ENCODE measurements around the gene ADARB2.

ADARB2 gene

GRCh38 chr10:1746796-1747195 is 9.5 kb upstream of the ADARB2 start:
- H3K27me3 Mint-ChIP-seq = peaks cover 42 to 61% of the 10 kb centered on the region in 2 donors
- ATAC-seq (replicated peaks) (no peak), DNase-seq (no peak)
- H3K9me3 Mint-ChIP-seq = peaks cover 0 to 11% of the 10 kb centered on the region in 2 donors
- no peak overlapping the region for H3K4me3 Mint-ChIP-seq
- H3K4me1 Mint-ChIP-seq (ENCODE audit: low read depth in 2 of 2) = no peaks in the 10 kb centered on the region
- H3K27ac Mint-ChIP-seq = no peak overlapping the region
- H3K36me3 Mint-ChIP-seq (ENCODE audit: insufficient read depth) = no peaks in the 10 kb centered on the region

- Mint-ChIP-seq H3K27me3 (peaks cover 49 to 69% of the 10 kb centered on the region in 2 donors), H3K4me1 (ENCODE audit: low read depth in 2 of 2) (no peaks in the 10 kb centered on the region), H3K9me3 (peaks cover 0 to 11% of the 10 kb centered on the region in 2 donors), H3K36me3 (ENCODE audit: insufficient read depth) (no peaks in the 10 kb centered on the region), H3K4me3 (no peak overlapping the region), H3K27ac (no peak overlapping the region)
- ATAC-seq (replicated peaks) (no peak), DNase-seq (no peak)
These were observed 8.6 kb upstream of the ADARB2 start for GRCh38 chr10:1745780-1746456.

DNA sequence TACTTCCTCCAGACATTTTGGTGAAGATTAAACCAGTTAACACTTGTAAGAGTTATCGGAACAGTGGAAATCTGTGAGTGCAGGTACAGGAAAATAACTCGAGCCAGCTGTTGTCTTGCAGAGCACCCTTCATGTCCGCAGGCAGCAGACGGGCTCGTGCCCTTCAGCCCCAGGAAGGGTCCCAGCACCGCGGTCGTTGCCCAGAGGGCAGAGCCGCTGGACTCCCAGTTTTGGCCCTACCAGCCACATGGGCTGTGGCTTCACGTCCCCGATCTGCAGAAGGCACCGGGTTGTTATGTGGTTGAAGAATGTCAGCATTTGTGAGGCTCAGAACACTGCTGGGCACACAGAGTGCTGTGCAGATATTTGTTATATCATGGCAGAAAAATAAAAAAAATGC is 7.2 kb upstream of the ADARB2 start:
- no peaks in the 10 kb centered on the region for H3K36me3 Mint-ChIP-seq (ENCODE audit: insufficient read depth)
- ATAC-seq (replicated peaks) = no peak
- no peaks in the 10 kb centered on the region for H3K4me1 Mint-ChIP-seq (ENCODE audit: low read depth in 2 of 2)
- H3K4me3 Mint-ChIP-seq = no peak overlapping the region
- H3K9me3 Mint-ChIP-seq = peaks cover 0 to 7% of the 10 kb centered on the region in 2 donors
- no peak overlapping the region for H3K27ac Mint-ChIP-seq
- peaks cover 62 to 80% of the 10 kb centered on the region in 2 donors for H3K27me3 Mint-ChIP-seq
- DNase-seq = no peak

- Mint-ChIP-seq H3K36me3 (ENCODE audit: insufficient read depth) (no peaks in the 10 kb centered on the region), H3K9me3 (no peaks in the 10 kb centered on the region), H3K27ac (no peak overlapping the region), H3K4me3 (no peak overlapping the region), H3K4me1 (ENCODE audit: low read depth in 2 of 2) (no peaks in the 10 kb centered on the region), H3K27me3 (peaks cover 73 to 80% of the 10 kb centered on the region in 2 donors)
- DNase-seq = no peak
- no peak for ATAC-seq (replicated peaks)
These were observed 5.8 kb upstream of the ADARB2 start for GRCh38 chr10:1743141-1743540.

DNA sequence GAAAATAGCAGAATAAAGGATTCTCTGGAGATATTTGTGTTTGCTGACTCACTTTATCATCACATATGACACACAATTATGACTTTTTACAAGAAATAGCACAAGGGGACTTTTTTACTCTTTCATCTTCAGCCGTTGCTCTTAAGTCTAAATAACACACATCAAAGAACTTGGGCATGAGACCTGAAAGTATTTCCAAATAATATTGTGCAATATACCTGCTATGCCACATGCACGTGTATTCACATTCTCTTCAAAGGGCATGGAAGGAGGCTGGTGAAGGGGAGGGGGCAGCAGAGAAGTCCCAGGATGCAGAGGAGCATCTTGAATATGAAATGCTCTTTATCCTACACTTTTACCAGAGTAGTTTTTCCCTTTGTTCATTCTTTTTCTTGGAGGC is 4.1 kb upstream of the ADARB2 start:
- Mint-ChIP-seq H3K4me3 (no peak overlapping the region), H3K27me3 (peaks cover 71 to 91% of the 10 kb centered on the region in 2 donors)
- no peak for ATAC-seq (replicated peaks)

DNA sequence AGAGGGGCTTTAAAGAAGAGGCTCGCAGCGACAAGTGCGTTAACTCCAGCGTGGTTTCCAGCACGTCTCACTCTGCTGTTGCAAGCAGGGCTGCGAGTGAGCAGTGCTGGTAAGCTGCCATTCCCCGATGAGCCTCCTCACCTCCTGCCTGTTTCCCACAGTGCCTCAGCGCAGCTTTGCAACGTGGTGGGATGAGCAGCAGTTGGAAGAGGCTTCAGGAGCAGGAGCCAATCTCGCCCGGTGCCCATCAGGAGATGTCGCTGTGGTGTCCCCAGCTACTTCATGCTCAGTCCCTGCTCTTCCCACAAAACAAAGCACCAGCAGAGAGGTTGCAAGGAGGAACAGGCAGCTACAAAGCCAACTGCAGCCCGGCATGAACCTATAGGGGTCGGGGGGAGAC is 2.4 kb upstream of the ADARB2 start:
- Mint-ChIP-seq H3K27me3 (peaks cover 72 to 94% of the 10 kb centered on the region in 2 donors), H3K36me3 (ENCODE audit: insufficient read depth) (no peaks in the 10 kb centered on the region), H3K4me1 (ENCODE audit: low read depth in 2 of 2) (peaks cover 0 to 2% of the 10 kb centered on the region in 2 donors), H3K4me3 (no peak overlapping the region), H3K9me3 (no peaks in the 10 kb centered on the region), H3K27ac (no peak overlapping the region)
- DNase-seq (no peak), ATAC-seq (replicated peaks) (no peak)

More for the DNA sequence above, 4.1 kb upstream of the ADARB2 start:
- no peaks in the 10 kb centered on the region for H3K36me3 Mint-ChIP-seq (ENCODE audit: insufficient read depth)
- H3K27ac Mint-ChIP-seq = no peak overlapping the region
- DNase-seq = no peak
- no peaks in the 10 kb centered on the region for H3K9me3 Mint-ChIP-seq
- peaks cover 0 to 2% of the 10 kb centered on the region in 2 donors for H3K4me1 Mint-ChIP-seq (ENCODE audit: low read depth in 2 of 2)

DNA sequence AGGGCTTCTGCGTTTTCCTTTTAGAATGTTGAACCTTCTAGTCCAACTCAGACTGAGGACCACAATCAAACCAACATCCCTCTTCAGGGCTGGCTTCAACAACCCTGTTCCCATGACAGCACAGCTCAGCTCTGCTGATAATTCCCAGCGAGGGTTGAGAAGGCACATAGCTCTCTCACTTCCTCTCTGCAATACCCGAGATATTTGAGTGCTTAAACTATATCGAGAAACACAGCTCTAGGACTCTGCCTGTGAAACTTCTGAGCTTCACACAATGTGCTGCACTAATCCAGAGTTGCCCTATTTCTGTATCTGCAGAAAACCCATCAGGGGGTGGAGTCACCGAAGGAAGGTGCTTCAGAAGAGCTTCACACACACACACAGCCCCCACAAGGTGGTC is 1.6 kb upstream of the ADARB2 start:
- Mint-ChIP-seq H3K27me3 (peaks cover 69 to 93% of the 10 kb centered on the region in 2 donors), H3K27ac (no peak overlapping the region), H3K4me3 (no peak overlapping the region), H3K4me1 (ENCODE audit: low read depth in 2 of 2) (peaks cover 0 to 2% of the 10 kb centered on the region in 2 donors), H3K36me3 (ENCODE audit: insufficient read depth) (no peaks in the 10 kb centered on the region), H3K9me3 (no peaks in the 10 kb centered on the region)
- ATAC-seq (replicated peaks) (no peak), DNase-seq (no peak)

DNA sequence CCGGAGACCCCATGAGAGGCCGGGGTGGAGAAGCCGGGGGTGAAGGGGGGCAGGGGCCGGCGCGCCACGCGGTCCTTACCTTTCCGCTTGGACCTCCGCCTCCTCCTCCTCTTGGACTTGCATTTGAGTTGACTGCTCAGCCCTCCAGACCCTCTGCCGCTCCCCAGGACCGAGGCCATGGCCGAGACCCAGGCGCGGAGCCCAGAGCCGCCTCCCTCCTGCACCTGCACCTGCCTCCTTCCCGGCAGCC is 428 bp downstream of the ADARB2 start:
- Mint-ChIP-seq H3K4me1 (ENCODE audit: low read depth in 2 of 2) (peaks cover 0 to 2% of the 10 kb centered on the region in 2 donors), H3K4me3 (peak overlapping the region in 1 of 2 donors; percentile 73), H3K27me3 (peaks cover 62 to 92% of the 10 kb centered on the region in 2 donors), H3K36me3 (ENCODE audit: insufficient read depth) (peaks cover 5% of the 10 kb centered on the region), H3K9me3 (no peaks in the 10 kb centered on the region), H3K27ac (no peak overlapping the region)
- ATAC-seq (replicated peaks) = no peak
- no peak for DNase-seq

DNA sequence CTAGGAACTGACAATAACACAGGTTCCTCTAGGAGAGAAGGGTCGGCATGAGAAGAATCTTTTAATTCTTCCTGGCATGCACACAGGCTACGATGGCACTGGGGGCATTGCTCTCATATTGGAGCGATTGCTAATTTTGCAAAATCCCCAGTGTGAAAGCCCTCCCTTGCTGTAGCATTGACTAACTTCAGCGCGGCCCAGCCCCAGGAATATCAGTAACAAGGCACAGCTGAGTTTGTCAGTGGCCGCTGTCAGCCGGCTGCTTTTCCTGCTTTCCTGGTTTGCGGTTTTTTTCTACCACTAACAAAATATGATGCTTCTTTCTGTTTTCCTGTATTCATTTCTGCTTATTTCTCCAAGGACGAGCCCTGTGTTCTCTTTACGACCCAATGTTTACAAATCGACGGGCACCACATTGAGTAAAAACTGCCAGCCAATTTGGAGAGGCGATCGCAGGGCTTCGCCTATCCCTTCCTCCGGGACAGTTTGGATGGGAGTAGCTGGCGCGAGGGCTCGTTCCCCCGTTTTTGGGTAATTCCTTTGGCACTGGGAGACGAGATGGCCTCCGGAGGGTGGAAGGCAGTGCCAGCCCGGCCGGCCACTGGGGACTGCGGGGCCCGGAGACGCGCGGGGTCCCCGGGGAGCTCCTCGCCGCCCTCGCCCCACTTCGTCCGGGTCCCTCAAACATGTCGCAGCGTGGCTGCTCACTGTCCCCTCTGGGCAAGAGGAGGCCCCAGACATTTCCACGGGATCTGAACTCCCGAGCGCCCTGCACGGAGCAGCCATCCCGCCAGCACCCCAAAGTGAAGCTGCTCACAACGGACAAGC is 967 bp downstream of the ADARB2 start:
- Mint-ChIP-seq H3K36me3 (ENCODE audit: insufficient read depth) (peaks cover 5% of the 10 kb centered on the region), H3K9me3 (no peaks in the 10 kb centered on the region), H3K27ac (no peak overlapping the region), H3K4me3 (peak overlapping the region in 1 of 2 donors; percentile 73), H3K27me3 (peaks cover 61 to 88% of the 10 kb centered on the region in 2 donors), H3K4me1 (ENCODE audit: low read depth in 2 of 2) (peaks cover 0 to 2% of the 10 kb centered on the region in 2 donors)
- ATAC-seq (replicated peaks) = no peak
- DNase-seq = no peak

DNA sequence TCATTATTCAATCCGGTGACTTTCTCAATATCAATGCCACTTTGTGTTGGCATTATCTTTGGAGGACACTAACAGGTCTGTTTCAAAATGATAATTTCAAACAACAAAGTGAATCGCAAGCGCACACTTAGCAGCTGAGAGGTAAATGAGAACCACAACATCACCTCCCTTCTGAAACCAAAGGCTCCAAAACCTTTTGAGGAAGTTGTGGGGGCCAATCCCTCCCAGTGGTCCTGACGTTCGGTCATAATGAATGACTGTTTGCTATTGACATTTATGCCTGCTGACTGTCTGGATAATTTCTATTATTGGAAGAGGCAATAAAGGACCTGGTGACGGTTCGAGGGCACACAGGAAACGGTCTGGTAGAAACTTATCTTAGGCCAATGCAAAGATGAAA is 1.8 kb downstream of the ADARB2 start:
- Mint-ChIP-seq H3K4me1 (ENCODE audit: low read depth in 2 of 2) (peaks cover 0 to 2% of the 10 kb centered on the region in 2 donors), H3K27ac (no peak overlapping the region), H3K36me3 (ENCODE audit: insufficient read depth) (peaks cover 5% of the 10 kb centered on the region), H3K4me3 (no peak overlapping the region), H3K9me3 (no peaks in the 10 kb centered on the region), H3K27me3 (peaks cover 60 to 88% of the 10 kb centered on the region in 2 donors)
- ATAC-seq (replicated peaks) (no peak), DNase-seq (no peak)

GRCh38 chr10:1734288-1734687 is 3.0 kb downstream of the ADARB2 start:
- H3K4me3 Mint-ChIP-seq = no peak overlapping the region
- peaks cover 59 to 88% of the 10 kb centered on the region in 2 donors for H3K27me3 Mint-ChIP-seq
- H3K36me3 Mint-ChIP-seq (ENCODE audit: insufficient read depth) = peaks cover 5% of the 10 kb centered on the region
- peaks cover 0 to 2% of the 10 kb centered on the region in 2 donors for H3K4me1 Mint-ChIP-seq (ENCODE audit: low read depth in 2 of 2)
- no peak overlapping the region for H3K27ac Mint-ChIP-seq
- DNase-seq (no peak), ATAC-seq (replicated peaks) (no peak)
- H3K9me3 Mint-ChIP-seq = no peaks in the 10 kb centered on the region

DNA sequence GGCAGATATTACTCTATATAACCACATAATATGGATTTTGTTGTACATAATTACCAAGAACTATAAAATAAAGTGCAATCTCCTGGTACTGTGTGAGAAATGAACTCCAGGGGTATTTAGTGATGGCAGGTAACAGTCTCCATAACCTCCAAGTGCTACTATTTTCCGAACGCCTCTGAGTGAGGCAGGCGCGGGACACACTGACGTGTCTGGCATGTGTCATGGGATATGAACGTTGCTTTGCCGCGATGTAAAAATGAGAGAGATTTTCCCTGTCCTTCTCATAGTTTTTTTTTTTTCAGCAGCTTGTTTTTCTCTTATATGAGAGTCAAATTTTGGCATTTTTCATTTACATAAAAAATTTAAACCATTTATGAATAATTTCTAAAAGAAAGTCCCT is 3.6 kb downstream of the ADARB2 start:
- no peak for DNase-seq
- no peak overlapping the region for H3K27ac Mint-ChIP-seq
- no peak for ATAC-seq (replicated peaks)
- H3K4me1 Mint-ChIP-seq (ENCODE audit: low read depth in 2 of 2) = peaks cover 0 to 2% of the 10 kb centered on the region in 2 donors
- H3K9me3 Mint-ChIP-seq = no peaks in the 10 kb centered on the region
- H3K36me3 Mint-ChIP-seq (ENCODE audit: insufficient read depth) = peaks cover 5% of the 10 kb centered on the region
- no peak overlapping the region for H3K4me3 Mint-ChIP-seq
- H3K27me3 Mint-ChIP-seq = peaks cover 54 to 83% of the 10 kb centered on the region in 2 donors

GRCh38 chr10:1732564-1732996 is 4.7 kb downstream of the ADARB2 start:
- Mint-ChIP-seq H3K36me3 (ENCODE audit: insufficient read depth) (peaks cover 5% of the 10 kb centered on the region), H3K4me3 (no peak overlapping the region), H3K9me3 (no peaks in the 10 kb centered on the region), H3K27me3 (peaks cover 42 to 71% of the 10 kb centered on the region in 2 donors), H3K4me1 (ENCODE audit: low read depth in 2 of 2) (peaks cover 0 to 2% of the 10 kb centered on the region in 2 donors), H3K27ac (no peak overlapping the region)
- no peak for DNase-seq
- no peak for ATAC-seq (replicated peaks)

DNA sequence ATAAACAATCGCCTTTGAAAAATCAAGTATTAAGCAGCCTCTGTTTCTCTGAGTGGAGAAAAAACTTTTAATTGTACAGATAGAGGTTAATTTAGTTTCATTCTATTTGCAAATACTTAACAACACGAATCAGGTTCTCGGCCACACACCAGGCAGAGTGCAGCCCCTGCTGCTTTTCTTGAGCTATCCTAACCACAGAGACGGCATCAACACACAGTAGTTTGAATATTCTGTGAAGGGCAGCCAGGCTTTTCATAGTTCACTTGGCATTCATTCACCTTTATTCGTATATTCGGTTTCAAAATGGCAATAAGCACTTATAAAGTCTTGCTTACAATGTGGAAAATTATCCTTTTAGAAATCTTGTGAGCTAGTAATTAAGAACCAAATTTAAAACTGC is 5.7 kb downstream of the ADARB2 start:
- ATAC-seq (replicated peaks) = no peak
- H3K27ac Mint-ChIP-seq = no peak overlapping the region
- peaks cover 42 to 66% of the 10 kb centered on the region in 2 donors for H3K27me3 Mint-ChIP-seq
- no peak overlapping the region for H3K4me3 Mint-ChIP-seq
- H3K9me3 Mint-ChIP-seq = no peaks in the 10 kb centered on the region
- DNase-seq = no peak
- H3K36me3 Mint-ChIP-seq (ENCODE audit: insufficient read depth) = peaks cover 5% of the 10 kb centered on the region
- H3K4me1 Mint-ChIP-seq (ENCODE audit: low read depth in 2 of 2) = no peaks in the 10 kb centered on the region
